Testis (tissue), 3 donors: ENCODE results near the gene SLC19A1. TPM values are rescaled to one million over a fixed set of nuclear protein-coding genes. Genes with fewer than 3 reads are reported as not detected.

Source experiments
- DNase-seq: peaks from one replicate; pipeline ENCODE4 v3.0.0-alpha.2; 2019
- H3K27ac ChIP-seq, 2 donors: fragments of 200-600 bp; sonication (generic); one replicate each; pipeline ENCODE4 v1.5.1; 2019
- H3K27me3 ChIP-seq: fragments of 200-600 bp; sonication (generic); one replicate; pipeline ENCODE4 v1.5.1; 2019
- H3K36me3 ChIP-seq: fragments of 200-600 bp; sonication (generic); one replicate; pipeline ENCODE4 v1.5.1; 2017; ENCODE audit warnings: low read depth; ENCODE audit errors: missing control alignments
- H3K4me1 ChIP-seq: fragments of 200-600 bp; sonication (generic); one replicate; pipeline ENCODE4 v1.5.1; 2019
- H3K4me3 ChIP-seq, 2 donors: fragments of 200-600 bp; sonication (generic); one replicate each; pipeline ENCODE4 v1.5.1; 2017 to 2019
- H3K9me3 ChIP-seq: fragments of 200-600 bp; sonication (generic); one replicate; pipeline ENCODE4 v1.5.1; 2017
- CTCF ChIP-seq, 3 experiments: fragments of 450-650 bp in 2 of 3; fragments of 200-600 bp in 1 of 3; sonication (generic) in 1 of 3; IDR thresholded peaks; one replicate each; pipeline ENCODE4 v1.5.1; 2016 to 2019; ENCODE audit warnings: antibody characterized with exemption in 3 of 3, mild to moderate bottlenecking in 2 of 3, moderate library complexity in 1 of 3
- POLR2A ChIP-seq: fragments of 450-650 bp; IDR thresholded peaks from one replicate; pipeline ENCODE4 v1.6.1; 2017; ENCODE audit warnings: antibody characterized with exemption, mild to moderate bottlenecking, moderate library complexity
- WGBS, 2 donors: methylation state at CpG; one replicate each; pipeline ENCODE4 v1.1.5; 2018; 5-methylcytosine and 5-hydroxymethylcytosine counted together
- intact Hi-C: fragments of 100-400 bp; cut with DNase I; formaldehyde crosslinking; loops from one replicate; pipeline ENCODE4 v1.15.1; 2023; ENCODE audit warnings: low total_unique reads
- polyA plus RNA-seq: library from polyadenylated mRNA; stranded (reverse); fragments of 350-450 nt; fragmentation: Illumina TruSeq; extraction: RNeasy Lipid Tissue Mini Kit (QIAGEN cat#74804); gene quantifications from one replicate; pipeline ENCODE4 v1.2.3, GENCODE V29; 2014; ENCODE audit warnings: low read depth, low replicate concordance; ENCODE audit not compliant: insufficient read depth
- total RNA-seq, 2 donors: library from RNA; depleted of rRNA; stranded (reverse); fragments of >200 nt; gene quantifications; one replicate each; pipeline ENCODE4 v1.2.3, GENCODE V29; 2016

SLC19A1 gene
- total and polyA plus RNA-seq, 3 donors from 2014 or later = 5.5 to 17.4 (median 15.7) TPM

GRCh38 chr21:45484318-45484717 lies 57.9 kb downstream of the SLC19A1 start:
- no peaks in the 10 kb centered on the region for H3K27me3 ChIP-seq
- no peaks in the 10 kb centered on the region for H3K9me3 ChIP-seq
- no peaks in the 10 kb centered on the region for H3K36me3 ChIP-seq
- no peak overlapping the region for H3K4me3 ChIP-seq
- intact Hi-C loops = no loop called here
- WGBS, 2 donors = 88 to 91% methylated on average over 6 of the region's 6 CpGs
- H3K27ac ChIP-seq = no peak overlapping the region
- no peaks in the 10 kb centered on the region for H3K4me1 ChIP-seq
- DNase-seq = no peak
- TF ChIP-seq POLR2A = no peak
- TF ChIP-seq CTCF (IDR thresholded peaks at IDR 0.05) = no peak

- TF ChIP-seq CTCF (IDR thresholded peaks at IDR 0.05) (no peak), POLR2A (no peak)
- intact Hi-C loops = no loop called here
- WGBS, 2 donors = 68 to 78% methylated on average over 24 to 40 of the region's 40 CpGs
- Histone ChIP-seq H3K27ac (no peak overlapping the region), H3K27me3 (no peaks in the 10 kb centered on the region), H3K36me3 (no peaks in the 10 kb centered on the region), H3K4me1 (no peaks in the 10 kb centered on the region), H3K9me3 (no peaks in the 10 kb centered on the region), H3K4me3 (no peak overlapping the region)
- DNase-seq = no peak
Measured at GRCh38 chr21:45482899-45483821, 59.1 kb downstream of the SLC19A1 start.

GRCh38 chr21:45481977-45482898 lies 60.0 kb downstream of the SLC19A1 start:
- H3K27me3 ChIP-seq = no peaks in the 10 kb centered on the region
- DNase-seq = no peak
- no peak overlapping the region for H3K4me3 ChIP-seq
- no peak overlapping the region for H3K27ac ChIP-seq
- H3K4me1 ChIP-seq = peaks cover 3% of the 10 kb centered on the region
- no peaks in the 10 kb centered on the region for H3K36me3 ChIP-seq
- 87 to 91% methylated on average over 16 to 33 of the region's 33 CpGs for WGBS, 2 donors
- TF ChIP-seq CTCF (IDR thresholded peaks at IDR 0.05) = no peak
- no peak for TF ChIP-seq POLR2A
- intact Hi-C loops = no loop called here
- no peaks in the 10 kb centered on the region for H3K9me3 ChIP-seq

- intact Hi-C loops = no loop called here
- H3K9me3 ChIP-seq = no peaks in the 10 kb centered on the region
- H3K27ac ChIP-seq = no peak overlapping the region
- TF ChIP-seq POLR2A = no peak
- TF ChIP-seq CTCF (IDR thresholded peaks at IDR 0.05) = no peak
- no peak for DNase-seq
- H3K4me1 ChIP-seq = peaks cover 3% of the 10 kb centered on the region
- no peak overlapping the region for H3K4me3 ChIP-seq
- no peaks in the 10 kb centered on the region for H3K36me3 ChIP-seq
- WGBS, 2 donors = 93 to 99% methylated on average over 13 to 16 of the region's 16 CpGs
- no peaks in the 10 kb centered on the region for H3K27me3 ChIP-seq
Measured at GRCh38 chr21:45481566-45481965, 60.7 kb downstream of the SLC19A1 start.
